GM10847 (cell line): ENCODE results near the gene MAP3K1.

Experiments used
- POLR2A ChIP-seq: IDR thresholded peaks from 2 replicates; pipeline ENCODE4 v1.6.1; 2011; ENCODE audit not compliant: insufficient read length; ENCODE audit errors: extremely low read depth

MAP3K1 gene

DNA sequence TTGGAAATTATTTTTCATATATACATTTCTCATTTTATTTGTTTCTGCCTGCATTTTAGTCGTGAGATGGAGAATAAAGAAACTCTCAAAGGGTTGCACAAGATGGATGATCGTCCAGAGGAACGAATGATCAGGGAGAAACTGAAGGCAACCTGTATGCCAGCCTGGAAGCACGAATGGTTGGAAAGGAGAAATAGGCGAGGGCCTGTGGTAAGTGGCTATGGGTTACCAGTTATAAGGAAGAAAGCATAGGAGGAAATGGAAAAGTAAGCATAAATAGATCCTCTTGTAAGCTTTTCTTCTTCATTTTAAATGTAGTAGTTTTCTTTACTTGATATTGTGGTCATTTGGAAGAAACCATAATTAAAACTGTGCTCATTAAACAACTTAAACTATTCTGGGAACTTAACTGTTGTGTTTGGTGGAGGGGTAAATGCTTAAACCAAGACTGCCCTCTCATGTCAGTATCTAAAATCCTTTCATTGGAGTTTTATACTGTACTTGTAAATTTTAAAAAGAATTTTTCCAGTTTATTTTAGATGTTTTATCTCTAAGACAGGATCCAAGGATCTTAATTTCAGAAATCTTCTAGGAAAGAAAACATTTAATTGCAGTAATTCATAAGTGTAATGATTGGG lies 41.3 kb downstream of the MAP3K1 start:
- no peak for TF ChIP-seq POLR2A

DNA sequence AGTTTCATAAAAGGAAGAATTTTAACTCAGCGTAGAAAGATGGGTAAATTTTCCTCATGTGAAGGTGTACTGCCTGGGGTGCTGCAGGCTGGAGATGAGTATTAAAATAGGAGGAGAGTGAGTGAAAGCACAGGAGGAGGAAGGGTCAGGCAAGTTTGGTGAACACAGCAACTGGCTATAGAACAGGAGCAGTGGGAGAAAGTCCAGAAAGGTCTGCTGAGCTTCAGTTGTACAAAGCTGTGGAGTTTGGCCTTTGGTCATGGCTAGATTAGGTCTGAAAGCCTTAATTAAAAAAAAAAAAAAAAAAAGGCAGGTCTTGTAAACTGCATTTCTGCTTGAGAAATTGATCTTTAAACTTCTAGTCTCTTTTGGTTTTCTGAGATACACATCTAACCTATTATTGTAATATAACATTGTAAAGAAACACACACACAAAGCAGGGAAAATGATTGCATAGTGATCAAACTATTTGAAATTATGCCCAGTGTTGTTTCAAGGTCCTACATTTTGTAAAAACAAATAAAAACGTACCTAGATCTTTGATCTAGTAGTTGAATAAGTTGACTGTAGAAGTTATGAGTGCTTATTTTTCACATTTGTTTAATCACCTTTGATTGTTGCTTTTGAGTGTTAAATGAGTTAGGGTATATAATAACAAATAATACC lies 43.6 kb downstream of the MAP3K1 start:
- no peak for TF ChIP-seq POLR2A

DNA sequence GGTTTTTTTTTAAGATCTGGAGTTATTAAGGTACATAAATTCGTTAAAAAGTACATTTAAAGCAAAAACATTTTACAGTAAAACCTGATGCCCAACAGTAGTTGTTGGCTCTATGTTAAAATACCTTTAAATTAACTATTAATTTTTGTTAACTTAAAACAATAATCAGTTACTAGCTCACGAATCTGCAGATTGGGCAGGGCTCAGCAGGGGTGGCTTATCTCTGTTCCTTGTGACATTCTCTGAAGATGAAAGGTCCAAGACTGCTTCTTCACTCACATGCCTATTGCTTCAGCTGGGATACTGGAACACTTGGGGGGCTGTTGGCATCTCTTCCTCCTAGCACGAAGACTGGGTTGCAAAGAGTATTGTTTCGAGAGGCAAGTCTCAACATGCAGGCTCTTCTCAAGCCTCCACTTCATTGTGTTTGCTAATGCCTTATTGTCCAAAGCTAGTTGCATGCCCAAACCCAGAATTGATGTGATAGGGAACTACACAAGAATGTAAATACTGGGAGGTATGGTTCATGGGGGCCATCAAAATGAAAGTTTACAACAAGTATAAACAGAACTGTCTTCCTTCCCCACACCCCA lies 46.6 kb downstream of the MAP3K1 start:
- TF ChIP-seq POLR2A = no peak

DNA sequence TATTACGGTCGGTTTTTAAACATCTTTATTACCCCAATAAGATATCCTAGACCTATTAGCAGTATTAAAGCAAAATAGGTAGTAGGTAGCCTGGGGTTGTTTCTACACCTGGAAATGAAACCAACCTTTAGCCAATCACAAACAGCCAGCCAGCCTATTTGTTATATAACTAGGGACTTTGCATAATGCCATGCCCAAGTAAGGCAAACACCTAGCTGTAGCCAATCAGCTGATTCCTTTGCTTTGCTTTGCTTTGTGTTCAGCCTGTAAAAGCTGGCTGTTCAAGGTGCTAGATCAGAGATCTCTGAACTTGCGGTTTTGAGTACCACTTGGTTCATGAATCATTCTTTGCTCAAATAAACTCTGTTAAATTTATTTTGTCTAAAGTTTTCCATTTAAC lies 47.6 kb downstream of the MAP3K1 start:
- TF ChIP-seq POLR2A = no peak

DNA sequence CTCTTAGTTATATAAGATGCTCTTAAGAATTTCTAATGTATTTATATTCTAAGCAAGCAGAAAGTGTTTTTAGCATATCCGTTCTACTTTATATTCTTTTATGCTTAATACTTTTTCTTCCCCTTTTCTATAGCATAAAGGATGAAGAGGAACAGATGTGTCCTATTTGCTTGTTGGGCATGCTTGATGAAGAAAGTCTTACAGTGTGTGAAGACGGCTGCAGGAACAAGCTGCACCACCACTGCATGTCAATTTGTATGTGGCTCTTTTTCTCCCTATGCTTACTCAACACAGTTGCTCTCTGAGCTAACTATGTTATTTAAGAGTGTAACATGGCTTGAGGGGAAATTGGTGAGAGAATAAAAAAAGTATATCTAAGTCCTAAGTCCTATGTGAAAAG lies 56.4 kb downstream of the MAP3K1 start:
- no peak for TF ChIP-seq POLR2A

DNA sequence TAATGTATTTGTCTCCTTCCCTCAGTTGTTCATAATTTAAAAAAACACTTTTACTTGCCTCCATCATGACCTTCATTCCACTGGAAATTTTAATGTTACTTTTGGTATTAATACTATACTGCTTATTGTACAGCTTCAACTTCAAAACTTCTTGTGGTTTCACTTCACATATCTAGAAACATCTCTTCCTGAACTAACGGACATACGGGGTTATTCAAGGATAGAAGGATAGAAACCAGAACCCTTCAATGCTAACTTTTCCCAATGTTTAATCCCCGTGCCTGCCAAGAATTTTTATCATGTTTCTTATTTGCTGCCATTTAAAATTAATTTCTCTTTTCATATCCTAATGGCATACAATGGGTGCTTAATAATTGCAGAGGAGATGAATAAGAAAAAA lies 57.7 kb downstream of the MAP3K1 start:
- no peak for TF ChIP-seq POLR2A

DNA sequence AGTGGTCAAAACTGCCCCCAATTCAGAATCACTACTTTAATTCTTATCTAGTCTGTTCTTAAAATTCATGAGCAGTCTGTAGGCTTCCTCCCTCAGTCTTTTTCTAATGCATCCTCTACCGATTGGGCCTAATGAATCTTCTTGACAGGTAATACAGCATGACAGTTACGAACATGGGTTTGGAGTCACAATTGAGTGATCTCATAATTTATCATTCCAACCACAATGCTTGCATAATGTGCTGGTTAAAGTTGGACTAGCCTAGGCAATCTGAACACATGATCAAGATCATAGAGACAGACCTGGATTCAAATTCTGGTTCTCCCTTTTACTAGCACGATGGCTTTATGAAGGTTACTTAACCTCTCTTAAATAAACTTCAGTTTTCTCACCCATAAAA lies 61.0 kb downstream of the MAP3K1 start:
- no peak for TF ChIP-seq POLR2A

DNA sequence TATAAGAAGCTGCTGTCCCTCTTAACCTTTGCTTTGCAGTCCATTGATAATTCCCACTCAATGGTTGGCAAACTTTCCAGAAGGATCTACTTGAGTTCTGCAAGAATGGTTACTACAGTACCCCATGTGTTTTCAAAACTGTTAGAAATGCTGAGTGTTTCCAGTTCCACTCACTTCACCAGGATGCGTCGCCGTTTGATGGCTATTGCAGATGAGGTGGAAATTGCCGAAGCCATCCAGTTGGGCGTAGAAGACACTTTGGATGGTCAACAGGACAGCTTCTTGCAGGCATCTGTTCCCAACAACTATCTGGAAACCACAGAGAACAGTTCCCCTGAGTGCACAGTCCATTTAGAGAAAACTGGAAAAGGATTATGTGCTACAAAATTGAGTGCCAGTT lies 66.2 kb downstream of the MAP3K1 start:
- no peak for TF ChIP-seq POLR2A

DNA sequence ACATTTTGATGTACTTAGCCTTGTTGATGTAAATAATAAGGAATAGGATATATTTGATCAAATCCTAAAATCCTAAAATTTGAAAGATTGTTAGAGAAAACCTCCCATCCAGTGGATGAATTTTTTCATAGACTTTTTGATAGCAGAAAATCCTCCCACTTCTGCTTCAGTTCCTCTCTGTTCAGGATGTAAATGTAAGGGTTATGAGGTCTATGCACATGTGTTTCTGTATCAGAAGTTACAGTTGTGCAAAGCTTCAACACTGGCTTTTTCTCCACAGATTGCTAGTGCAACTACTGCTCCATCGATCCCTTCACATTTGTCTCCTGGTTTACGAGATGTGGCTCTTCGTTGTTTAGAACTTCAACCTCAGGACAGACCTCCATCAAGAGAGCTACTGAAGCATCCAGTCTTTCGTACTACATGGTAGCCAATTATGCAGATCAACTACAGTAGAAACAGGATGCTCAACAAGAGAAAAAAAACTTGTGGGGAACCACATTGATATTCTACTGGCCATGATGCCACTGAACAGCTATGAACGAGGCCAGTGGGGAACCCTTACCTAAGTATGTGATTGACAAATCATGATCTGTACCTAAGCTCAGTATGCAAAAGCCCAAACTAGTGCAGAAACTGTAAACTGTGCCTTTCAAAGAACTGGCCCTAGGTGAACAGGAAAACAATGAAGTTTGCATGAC lies 78.1 kb downstream of the MAP3K1 start:
- TF ChIP-seq POLR2A = no peak

DNA sequence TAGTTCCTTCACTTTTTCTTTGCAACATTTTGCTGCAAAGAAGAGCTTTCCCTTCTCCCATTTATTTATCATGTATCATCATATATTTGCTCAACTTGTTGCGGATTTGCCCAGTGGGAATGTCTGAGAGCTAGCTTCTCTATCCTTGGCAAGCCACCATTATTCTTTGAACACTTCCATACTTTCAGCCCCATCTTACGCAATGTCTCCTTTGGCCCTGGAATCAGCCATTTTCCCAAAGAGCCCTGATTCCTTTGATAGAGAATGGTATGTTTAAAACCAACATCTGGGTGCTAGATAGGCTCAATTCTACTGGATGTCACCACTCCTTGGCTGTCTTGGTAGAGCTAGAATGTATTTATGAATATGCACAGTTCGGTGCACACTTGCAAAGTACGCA lies 81.4 kb downstream of the MAP3K1 start:
- TF ChIP-seq POLR2A = no peak

DNA sequence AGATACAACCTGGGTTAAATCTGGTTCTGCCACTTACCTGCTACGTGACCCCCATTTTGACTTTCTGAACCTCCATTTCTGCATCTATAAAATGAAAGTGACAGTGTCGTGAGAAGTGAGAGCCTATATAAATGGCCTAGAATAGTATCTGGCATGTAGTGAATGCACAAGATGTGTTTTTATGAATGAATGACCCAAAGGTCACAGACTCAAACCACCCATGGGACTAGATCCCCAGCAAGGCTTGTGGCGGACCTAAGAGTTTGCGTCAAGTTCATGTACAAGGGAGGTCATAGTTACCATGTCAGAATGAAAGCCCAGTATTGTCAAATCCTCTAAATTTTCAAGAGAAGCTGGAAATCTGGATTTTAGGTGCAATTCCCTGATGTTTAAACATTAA lies 82.9 kb downstream of the MAP3K1 start:
- TF ChIP-seq POLR2A = no peak

DNA sequence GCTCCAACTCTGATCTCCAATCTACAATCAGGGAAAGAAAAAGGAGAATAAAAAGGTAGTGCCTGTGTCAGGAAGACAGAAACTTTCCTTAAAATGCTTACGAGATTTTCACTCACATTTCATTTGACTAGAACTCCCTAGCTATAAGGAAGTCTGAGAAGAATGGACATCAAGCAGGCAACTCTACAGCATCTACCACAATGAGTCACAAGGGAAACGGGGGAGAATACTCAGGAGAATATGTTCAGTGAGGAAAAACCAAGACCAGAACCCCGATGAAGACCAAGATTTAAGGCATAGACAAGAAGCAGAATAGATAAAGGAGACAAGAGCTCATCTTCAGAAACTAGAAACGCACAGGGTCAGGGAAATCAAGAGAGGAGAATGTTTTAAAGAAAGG lies 85.0 kb downstream of the MAP3K1 start:
- no peak for TF ChIP-seq POLR2A

DNA sequence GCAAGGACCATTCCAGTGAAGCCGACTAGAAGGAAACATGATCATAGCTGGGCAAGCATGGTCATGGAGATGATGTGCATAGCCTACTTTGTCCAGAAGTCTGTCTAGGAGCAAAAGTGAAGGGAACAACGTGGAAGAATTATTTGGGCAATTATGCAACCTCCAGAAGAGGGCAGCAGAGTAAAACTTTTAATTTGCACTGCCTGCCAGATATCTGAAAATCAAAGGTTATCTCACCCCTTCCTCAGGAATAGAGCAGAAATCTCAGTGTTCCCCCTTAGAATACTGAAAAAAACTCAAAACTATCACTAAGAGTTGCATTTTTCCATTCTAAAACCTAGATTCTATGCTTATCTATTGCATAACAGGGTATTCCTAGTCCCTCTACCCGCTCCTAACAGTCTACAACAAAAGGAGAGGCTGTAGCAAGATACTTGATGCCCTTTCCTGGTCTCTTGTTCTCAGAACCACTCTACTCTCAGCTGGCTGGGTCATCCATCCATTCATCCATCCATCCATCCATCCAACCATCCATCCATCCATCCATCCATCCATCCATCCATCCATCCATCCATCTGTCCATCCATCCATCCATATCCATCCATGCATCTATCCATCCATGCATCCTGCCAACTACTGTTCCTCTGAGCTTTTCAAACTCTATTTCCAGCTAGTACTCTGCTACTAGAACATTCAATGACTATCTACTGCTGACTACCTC lies 85.7 kb downstream of the MAP3K1 start:
- no peak for TF ChIP-seq POLR2A

DNA sequence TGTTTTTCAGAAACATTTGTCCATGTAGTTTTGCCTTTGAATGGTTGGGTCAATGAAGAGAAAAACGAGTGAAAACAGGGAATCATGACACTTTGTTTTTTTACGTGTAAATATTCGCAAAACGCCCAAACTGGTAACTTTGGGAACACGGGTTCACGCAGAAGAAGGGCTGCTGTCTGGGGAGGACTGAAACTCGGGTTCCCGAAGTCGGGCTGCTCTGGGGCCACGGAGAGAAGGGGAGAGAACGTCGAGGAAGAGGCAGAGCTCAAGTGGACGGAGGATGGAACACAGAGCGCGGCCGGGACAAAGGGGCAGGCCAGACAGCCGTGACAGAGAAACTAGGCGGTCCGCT lies 93.6 kb downstream of the MAP3K1 start:
- no peak for TF ChIP-seq POLR2A

DNA sequence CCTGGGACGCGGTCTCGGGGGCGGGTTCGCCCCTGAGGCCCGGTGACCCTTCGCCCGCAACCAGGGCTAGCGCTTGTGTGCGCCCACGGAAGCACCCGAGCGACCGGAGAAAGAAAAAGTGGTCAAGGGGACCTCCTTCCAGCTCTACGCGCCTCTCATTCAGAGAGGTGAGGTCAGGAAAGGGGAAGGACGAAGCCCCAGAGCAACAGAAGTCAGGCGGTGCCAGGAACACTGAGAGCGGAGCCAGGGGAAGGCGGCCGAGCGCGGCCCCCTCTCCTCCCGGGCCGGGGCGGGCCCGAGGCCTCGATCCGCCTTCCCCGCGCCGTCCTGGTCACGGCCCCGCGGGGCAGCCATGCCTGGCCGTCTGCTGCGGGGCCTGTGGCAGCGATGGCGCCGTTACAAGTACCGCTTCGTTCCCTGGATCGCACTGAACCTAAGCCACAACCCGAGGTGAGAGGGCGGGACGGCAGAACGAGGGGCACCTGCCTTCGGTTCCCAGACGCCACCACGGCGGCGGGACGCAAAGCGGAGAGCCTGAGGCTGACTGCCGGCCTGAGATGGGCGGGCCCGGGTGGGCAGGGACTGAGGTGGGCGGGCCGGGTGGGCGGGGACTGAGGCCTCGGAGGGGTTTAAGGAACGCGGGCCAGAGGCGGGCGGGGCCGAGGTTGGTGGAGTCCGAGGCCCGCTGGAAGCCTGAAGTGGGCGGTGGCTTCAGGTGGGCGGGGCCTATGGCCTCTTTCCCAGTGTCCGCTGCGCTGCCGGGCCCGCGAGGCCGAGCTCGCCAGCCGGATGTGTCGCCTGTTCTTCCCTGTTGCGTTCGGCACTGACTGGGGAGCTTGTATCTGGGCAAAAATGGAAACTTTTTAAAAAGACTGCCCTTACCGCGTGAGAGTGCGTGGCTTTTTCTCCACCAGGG lies 94.2 kb downstream of the MAP3K1 start, which contains the start of gene SETD9:
TSS of gene SETD9 (plus strand) at position 303 of the 916 bp plus-strand sequence. CDS start at position 353, 50 bp downstream.
- TF ChIP-seq POLR2A = peak; percentile 93
